Posterior cingulate gyrus (tissue), 11 donors: ENCODE data around the gene HSF2BP.
A peak's percentile ranks its signal among the peaks of the same experiment; 100 is the strongest.
"Not testable (repeated sequence)": the region's sequence is repeated elsewhere in the genome, so short reads cannot be mapped to it uniquely, and the experiment has no call there.

Source experiments
- DNase-seq, 10 donors: peaks; one replicate each; pipeline versions ENCODE4 v3.0.0 to v3.0.0-alpha.2; 2020 to 2021; ENCODE audit warnings: mixed read lengths in 3 of 10
- intact Hi-C: fragments of 100-400 bp; cut with DNase I; formaldehyde crosslinking; loops from one replicate; pipeline ENCODE4 v1.15.1; 2023

HSF2BP gene

DNA sequence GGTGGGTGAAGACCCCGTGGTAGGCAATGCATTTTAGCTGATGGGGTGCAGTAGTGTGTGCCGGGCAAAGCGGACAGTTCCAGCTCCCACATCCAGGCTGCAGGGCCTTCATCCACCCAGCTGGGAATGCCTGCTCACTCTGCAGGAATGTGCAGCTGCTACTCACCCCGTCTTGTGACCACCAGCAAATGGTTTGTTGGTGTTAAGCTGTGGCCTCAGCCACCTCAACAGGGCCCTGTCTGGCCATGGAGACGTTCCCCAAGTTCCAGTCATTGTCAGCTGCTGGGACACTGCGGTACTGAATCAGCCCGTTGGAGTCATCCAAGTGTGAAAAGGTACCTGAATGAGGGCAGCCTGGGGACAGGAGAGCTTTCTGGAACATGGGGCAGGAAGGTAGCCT is 161.2 kb downstream of the HSF2BP start:
- intact Hi-C loops, DNase-seq: not testable (repeated sequence)

- peak in 2 of 10 donors; percentile 2 to 33 for DNase-seq
- intact Hi-C loops = not testable (repeated sequence)
Observed at GRCh38 chr21:43494279-43495012, 164.8 kb downstream of the HSF2BP start.

- peak in 1 of 10 donors; percentile 14 for DNase-seq
- intact Hi-C loops = not testable (repeated sequence)
Observed at GRCh38 chr21:43493471-43493870, 165.8 kb downstream of the HSF2BP start.

GRCh38 chr21:43488235-43488634 is 171.1 kb downstream of the HSF2BP start:
- DNase-seq, intact Hi-C loops: not testable (repeated sequence)

GRCh38 chr21:43486051-43486450 is 173.2 kb downstream of the HSF2BP start:
- intact Hi-C loops, DNase-seq: not testable (repeated sequence)

GRCh38 chr21:43485016-43485415 is 174.3 kb downstream of the HSF2BP start:
- DNase-seq, intact Hi-C loops: not testable (repeated sequence)

GRCh38 chr21:43479197-43479596 is 180.1 kb downstream of the HSF2BP start:
- intact Hi-C loops = not testable (repeated sequence)

More at GRCh38 chr21:43479197-43479596, 180.1 kb downstream of the HSF2BP start:
- not testable (repeated sequence) for DNase-seq
